Ovary (tissue), 9 donors: ENCODE results near the gene FYB2. TPM values are rescaled to one million over a fixed set of nuclear protein-coding genes. Genes with fewer than 3 reads are reported as not detected.

ENCODE experiments used
- DNase-seq, 5 donors: peaks; one replicate each; pipeline ENCODE4 v3.0.0-alpha.2; 2019 to 2020
- H3K27ac ChIP-seq, 2 donors: fragments of 200-600 bp; one replicate each; pipeline versions ENCODE4 v1.5.1 to v1.8.0; 2019 to 2022
- H3K27me3 ChIP-seq: fragments of 200-600 bp; one replicate; pipeline ENCODE4 v1.8.0; 2022
- H3K36me3 ChIP-seq: fragments of 200-600 bp; sonication (generic); one replicate; pipeline ENCODE4 v1.5.1; 2019
- H3K4me1 ChIP-seq: one replicate; pipeline ENCODE4 v1.8.1; 2013; ENCODE audit warnings: mild to moderate bottlenecking, moderate library complexity; ENCODE audit not compliant: insufficient read depth
- H3K4me3 ChIP-seq: fragments of 200-600 bp; sonication (generic); one replicate; pipeline ENCODE4 v1.5.1; 2017
- H3K9me3 ChIP-seq, 2 donors: fragments of 200-600 bp in 1 of 2; sonication (generic) in 1 of 2; one replicate each; pipeline versions ENCODE4 v1.5.1 to v1.8.1; 2013 to 2019; ENCODE audit warnings: mild to moderate bottlenecking in 1 of 2, moderate library complexity in 1 of 2
- CTCF ChIP-seq, 3 donors: fragments of 450-650 bp in 2 of 3; fragments of 200-600 bp in 1 of 3; IDR thresholded peaks; one replicate each; pipeline versions ENCODE4 v1.5.1 to v1.8.0; 2016 to 2022; ENCODE audit warnings: antibody characterized with exemption in 3 of 3, mild to moderate bottlenecking in 1 of 3
- EP300 ChIP-seq: sonication (generic); formaldehyde crosslinking; IDR thresholded peaks from one replicate; pipeline ENCODE4 v1.6.1; 2017; ENCODE audit warnings: antibody characterized with exemption
- POLR2A ChIP-seq: fragments of 450-650 bp; IDR thresholded peaks from one replicate; pipeline ENCODE4 v1.6.1; 2017; ENCODE audit warnings: antibody characterized with exemption, mild to moderate bottlenecking, moderate library complexity
- WGBS, 3 donors: extraction: QIAGEN DNeasy Blood & Tissue Kit in 1 of 3; methylation state at CpG; one replicate each; pipeline versions ENCODE4 v1.1.5 to v1.1.7; 2013 to 2017; 5-methylcytosine and 5-hydroxymethylcytosine counted together
- intact Hi-C, 4 donors: fragments of 100-400 bp; cut with DNase I; formaldehyde crosslinking; loops; one replicate each; pipeline versions ENCODE4 v1.11.0 to v1.15.1; 2022 to 2023
- polyA plus RNA-seq, 2 donors: library from polyadenylated mRNA; stranded (reverse); fragments of 200-250 nt in 1 of 2; fragments of 350-450 nt in 1 of 2; fragmentation: Illumina TruSeq in 1 of 2; extraction: RNeasy Lipid Tissue Mini Kit (QIAGEN cat#74804) in 1 of 2; gene quantifications; one replicate each; pipeline ENCODE4 v1.2.3, GENCODE V29; 2013 to 2014
- total RNA-seq, 7 donors: library from RNA; depleted of rRNA in 2 of 7; stranded (reverse); fragments of >200 nt in 2 of 7; fragmentation: NEBNext Ultra II Directional in 3 of 7; extraction: Animal tissue kit (Norgen Biotek cat#: 25700) in 3 of 7; gene quantifications; one replicate each; pipeline versions ENCODE4 v1.1.0 to v1.2.4, GENCODE V29; 2016 to 2023
- donor health status: DM: no; HTN: no; CAD: no; lungs with moderate emphysema.
- donor health status: DM: no; HTN: no; CAD: no.
- donor health status: Bipolar disorder and iron deficiency.
- donor health status: DM: yes; HTN: yes; CAD: no.
- donor health status: DM: no; HTN: no; CAD: no.
- donor health status: DM: yes; HTN: yes; CAD: no.

FYB2 gene
- total and polyA plus RNA-seq, 9 donors: 0.06 to 81.5 (median 2.0) TPM; not detected in 2

GRCh38 chr1:56843544-56843943 is 24.3 kb upstream of the FYB2 start:
- TF ChIP-seq CTCF (IDR thresholded peaks at IDR 0.05) (no peak), POLR2A (no peak), EP300 (no peak)
- WGBS, 3 donors: 78 to 86% (median 80%) methylated on average over 3 of the region's 3 CpGs
- Histone ChIP-seq H3K36me3 (no peaks in the 10 kb centered on the region), H3K27ac (no peak overlapping the region), H3K4me3 (no peak overlapping the region), H3K27me3 (no peaks in the 10 kb centered on the region), H3K4me1 (no peaks in the 10 kb centered on the region), H3K9me3 (no peaks in the 10 kb centered on the region)
- DNase-seq: no peak
- intact Hi-C loops: no loop called here

- H3K4me1 ChIP-seq: no peaks in the 10 kb centered on the region
- no peak for TF ChIP-seq EP300
- no peak for TF ChIP-seq POLR2A
- no peak for TF ChIP-seq CTCF (IDR thresholded peaks at IDR 0.05)
- intact Hi-C loops: loop anchor here in 1 of 4 donors (10.0 kb wide), 1 partner anchor 1216 kb away; no protein-coding TSS in a partner anchor
- WGBS, 3 donors: 60 to 82% (median 64%) methylated on average over 3 of the region's 3 CpGs
- H3K36me3 ChIP-seq: no peaks in the 10 kb centered on the region
- no peak overlapping the region for H3K4me3 ChIP-seq
- H3K27ac ChIP-seq: no peak overlapping the region
- no peaks in the 10 kb centered on the region for H3K9me3 ChIP-seq
- no peaks in the 10 kb centered on the region for H3K27me3 ChIP-seq
- DNase-seq: no peak
These were observed 19.6 kb upstream of the FYB2 start for GRCh38 chr1:56838759-56839158.

- Histone ChIP-seq H3K9me3 (no peaks in the 10 kb centered on the region), H3K27me3 (no peaks in the 10 kb centered on the region), H3K4me1 (no peaks in the 10 kb centered on the region), H3K27ac (no peak overlapping the region), H3K4me3 (no peak overlapping the region), H3K36me3 (no peaks in the 10 kb centered on the region)
- intact Hi-C loops: loop anchor here in 1 of 4 donors (10.0 kb wide), 1 partner anchor 1217 kb away; no protein-coding TSS in a partner anchor
- WGBS, 3 donors: 55 to 57% (median 55%) methylated on average over 9 of the region's 9 CpGs
- DNase-seq: no peak
- TF ChIP-seq CTCF (IDR thresholded peaks at IDR 0.05) (no peak), POLR2A (no peak), EP300 (no peak)
These were observed 18.2 kb upstream of the FYB2 start for GRCh38 chr1:56837244-56837939.

GRCh38 chr1:56836359-56836758 is 17.2 kb upstream of the FYB2 start:
- no peak for TF ChIP-seq CTCF (IDR thresholded peaks at IDR 0.05)
- H3K36me3 ChIP-seq: no peaks in the 10 kb centered on the region
- H3K27me3 ChIP-seq: no peaks in the 10 kb centered on the region
- WGBS, 3 donors: 83 to 91% (median 88%) methylated on average over 4 of the region's 4 CpGs
- H3K27ac ChIP-seq: no peak overlapping the region
- no peak for DNase-seq
- intact Hi-C loops: loop anchor here in 1 of 4 donors (10.0 kb wide), 1 partner anchor 1218 kb away; no protein-coding TSS in a partner anchor
- H3K4me1 ChIP-seq: no peaks in the 10 kb centered on the region
- H3K9me3 ChIP-seq: no peaks in the 10 kb centered on the region
- H3K4me3 ChIP-seq: no peak overlapping the region
